ENCODE measurements around the gene LVRN.

The LVRN gene

GRCh38 chr5:116013936-116014335 is 51.7 kb downstream of the LVRN start:
- DNase-seq (ENCODE audit: low read depth in 2 of 2) = no peak

GRCh38 chr5:116023619-116024018 is 61.3 kb downstream of the LVRN start:
- DNase-seq (ENCODE audit: low read depth in 2 of 2) = no peak

GRCh38 chr5:116025866-116026265 is 63.6 kb downstream of the LVRN start:
- no peak for DNase-seq (ENCODE audit: low read depth in 2 of 2)

GRCh38 chr5:116032094-116032517 is 69.8 kb downstream of the LVRN start, which contains the start of gene ARL14EPL:
Gene ARL14EPL, plus strand, starts transcription at chr5:116032472. Its CDS starts 18,994 bp downstream, at chr5:116051466.
- peak; percentile 22 to 29 for DNase-seq (ENCODE audit: low read depth in 2 of 2)

GRCh38 chr5:116032991-116033390 is 70.7 kb downstream of the LVRN start:
- DNase-seq (ENCODE audit: low read depth in 2 of 2) = no peak

- no peak for DNase-seq (ENCODE audit: low read depth in 2 of 2)
These were observed 72.8 kb downstream of the LVRN start for GRCh38 chr5:116035123-116035522.

- no peak for DNase-seq (ENCODE audit: low read depth in 2 of 2)
These were observed 75.1 kb downstream of the LVRN start for GRCh38 chr5:116037236-116037822.

- DNase-seq (ENCODE audit: low read depth in 2 of 2) = no peak
These were observed 76.5 kb downstream of the LVRN start for GRCh38 chr5:116038817-116039216.

- no peak for DNase-seq (ENCODE audit: low read depth in 2 of 2)
These were observed 80.1 kb downstream of the LVRN start for GRCh38 chr5:116042375-116042774.

- DNase-seq (ENCODE audit: low read depth in 2 of 2) = no peak
These were observed 81.8 kb downstream of the LVRN start for GRCh38 chr5:116044073-116044472.

GRCh38 chr5:116045821-116046220 is 83.5 kb downstream of the LVRN start:
- no peak for DNase-seq (ENCODE audit: low read depth in 2 of 2)

GRCh38 chr5:116046261-116046660 is 84.0 kb downstream of the LVRN start:
- DNase-seq (ENCODE audit: low read depth in 2 of 2) = no peak

GRCh38 chr5:116046823-116047222 is 84.5 kb downstream of the LVRN start:
- DNase-seq (ENCODE audit: low read depth in 2 of 2) = no peak

GRCh38 chr5:116058346-116058936 is 96.2 kb downstream of the LVRN start:
- no peak for DNase-seq (ENCODE audit: low read depth in 2 of 2)

GRCh38 chr5:116062352-116062751 is 100.1 kb downstream of the LVRN start:
- DNase-seq (ENCODE audit: low read depth in 2 of 2) = no peak

- DNase-seq (ENCODE audit: low read depth in 2 of 2) = no peak
These were observed 101.7 kb downstream of the LVRN start for GRCh38 chr5:116063950-116064349.

GRCh38 chr5:116068028-116068632 is 105.9 kb downstream of the LVRN start:
- DNase-seq (ENCODE audit: low read depth in 2 of 2) = peak; percentile 23 to 32

GRCh38 chr5:116071211-116071610 is 108.9 kb downstream of the LVRN start:
- no peak for DNase-seq (ENCODE audit: low read depth in 2 of 2)

- DNase-seq (ENCODE audit: low read depth in 2 of 2) = no peak
These were observed 113.0 kb downstream of the LVRN start for GRCh38 chr5:116075191-116075831.

GRCh38 chr5:116076496-116076895 is 114.2 kb downstream of the LVRN start:
- no peak for DNase-seq (ENCODE audit: low read depth in 2 of 2)

Measured in fibroblast of skin of left quadriceps (primary cell).